GM21737 (cell line): ENCODE results near the gene LEUTX.
"Not testable (repeated sequence)": the region's sequence is repeated elsewhere in the genome, so short reads cannot be mapped to it uniquely, and the experiment has no call there.

Experiments used
- ATAC-seq: cut with Tn5 transposase; IDR thresholded peaks from one replicate; pipeline ENCODE4 v1.9.1; 2021; ENCODE audit warnings: mild to moderate bottlenecking, moderate library complexity; ENCODE audit not compliant: unreplicated experiment

Gene LEUTX, protein sequence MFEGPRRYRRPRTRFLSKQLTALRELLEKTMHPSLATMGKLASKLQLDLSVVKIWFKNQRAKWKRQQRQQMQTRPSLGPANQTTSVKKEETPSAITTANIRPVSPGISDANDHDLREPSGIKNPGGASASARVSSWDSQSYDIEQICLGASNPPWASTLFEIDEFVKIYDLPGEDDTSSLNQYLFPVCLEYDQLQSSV

DNA sequence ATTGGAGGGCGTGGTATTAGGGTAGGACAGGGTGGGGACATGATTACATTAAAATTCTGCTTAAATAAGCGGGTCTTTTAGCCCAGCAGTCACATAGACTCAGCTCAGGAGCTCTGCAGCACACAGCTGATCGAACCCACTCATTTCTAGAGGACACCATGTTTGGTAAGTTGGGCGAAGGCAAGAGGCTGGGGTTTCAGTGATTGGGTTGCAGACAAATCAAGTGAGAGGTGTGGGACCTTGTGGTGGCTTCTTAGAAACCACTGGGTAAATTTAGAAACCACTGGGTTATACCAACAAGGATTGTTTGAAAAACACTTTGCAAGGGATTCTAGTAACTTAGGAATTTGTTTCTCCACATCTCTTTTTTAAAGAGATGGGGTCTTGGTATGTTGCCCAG is at the start of gene LEUTX:
LEUTX (plus strand) TSS at position 92 of the 400 bp plus-strand sequence; CDS start at position 159, 67 bp downstream.
- ATAC-seq = no peak

- no peak for ATAC-seq
Observed at GRCh38 chr19:39729594-39729993, 49.1 kb upstream of the LEUTX start.

- ATAC-seq = no peak
Observed at GRCh38 chr19:39731685-39732084, 47.0 kb upstream of the LEUTX start.

DNA sequence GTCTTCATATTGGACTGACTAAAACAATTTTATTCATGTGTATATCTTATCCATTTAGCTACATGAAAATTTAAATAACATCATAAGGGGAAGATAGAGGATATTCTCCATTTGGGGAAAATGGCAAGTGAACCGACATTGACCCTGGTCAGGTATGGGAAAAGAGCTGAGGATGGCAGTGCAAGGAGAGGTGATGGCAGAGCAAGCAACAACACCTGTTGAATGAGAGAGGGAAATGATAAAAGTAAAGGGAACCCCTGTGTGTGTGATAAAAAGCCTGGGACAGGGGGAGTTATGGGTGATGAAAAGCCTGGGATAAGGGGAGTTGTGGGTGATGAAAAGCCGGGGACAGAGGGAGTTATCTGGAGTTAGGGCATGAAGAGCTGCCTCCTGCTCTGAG is 44.8 kb upstream of the LEUTX start:
- no peak for ATAC-seq

DNA sequence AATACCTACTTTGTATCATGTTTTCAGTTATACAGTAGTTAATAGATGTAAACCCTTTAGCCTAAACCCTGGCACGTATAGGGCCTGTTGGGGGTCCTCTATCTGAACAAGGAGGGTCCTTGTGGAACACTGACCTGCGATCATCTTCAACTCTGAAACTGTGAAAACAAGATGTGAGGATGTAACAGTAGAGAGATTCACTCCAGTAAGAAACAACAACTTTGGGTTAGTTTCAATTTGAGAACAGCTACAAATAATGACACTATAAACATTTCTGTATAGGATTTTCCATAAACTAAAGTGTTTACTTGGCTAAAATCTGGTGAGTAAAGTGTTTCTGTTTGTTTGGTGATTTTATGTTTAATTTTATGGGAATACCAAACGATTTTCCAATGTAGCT is 43.0 kb upstream of the LEUTX start:
- no peak for ATAC-seq

- no peak for ATAC-seq
Observed at GRCh38 chr19:39736088-39736487, 42.6 kb upstream of the LEUTX start.

- no peak for ATAC-seq
Observed at GRCh38 chr19:39737351-39737750, 41.3 kb upstream of the LEUTX start.

DNA sequence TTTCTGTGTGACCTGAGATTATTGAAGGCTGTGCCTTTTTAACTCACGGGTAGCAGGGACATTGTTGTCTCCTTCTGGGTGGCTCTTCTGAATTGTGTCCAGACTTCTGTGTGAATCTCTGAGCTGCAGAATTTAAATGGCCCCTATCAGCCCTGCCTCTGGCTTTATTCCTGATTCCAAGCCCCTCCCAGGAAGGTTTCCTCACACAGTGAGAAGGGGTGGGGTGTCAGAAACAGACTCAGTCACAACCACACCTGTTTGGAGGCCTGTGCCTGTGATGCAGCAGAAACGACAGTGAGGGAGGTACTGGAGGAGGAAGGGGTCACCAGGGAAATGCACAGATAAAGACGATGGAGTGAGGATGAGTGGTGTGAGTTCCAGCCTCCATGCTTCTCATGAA is 40.8 kb upstream of the LEUTX start, which contains the start of gene CLC:
CLC (minus strand) TSS at position 139 of the 400 bp plus-strand sequence; CDS start at position 62, 77 bp downstream.
- ATAC-seq = no peak

DNA sequence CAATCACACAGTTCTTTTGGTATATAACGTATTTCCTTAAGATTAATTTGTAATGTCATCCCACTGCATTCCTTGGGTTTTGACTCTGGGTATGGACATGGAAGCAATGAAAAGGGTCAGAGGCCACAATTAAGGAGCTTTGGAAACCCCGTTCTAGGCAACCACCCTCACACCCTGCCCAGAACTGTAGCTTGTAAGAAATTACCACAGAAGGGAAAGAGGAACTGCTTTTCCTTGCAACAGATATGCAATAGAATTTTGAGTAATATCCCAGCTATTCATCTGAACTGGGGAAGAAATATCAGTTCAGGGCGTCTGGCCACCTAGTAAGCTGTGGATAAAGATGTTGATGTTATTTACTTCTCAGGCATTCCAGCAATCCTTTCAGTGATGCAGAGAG is 39.8 kb upstream of the LEUTX start:
- no peak for ATAC-seq

DNA sequence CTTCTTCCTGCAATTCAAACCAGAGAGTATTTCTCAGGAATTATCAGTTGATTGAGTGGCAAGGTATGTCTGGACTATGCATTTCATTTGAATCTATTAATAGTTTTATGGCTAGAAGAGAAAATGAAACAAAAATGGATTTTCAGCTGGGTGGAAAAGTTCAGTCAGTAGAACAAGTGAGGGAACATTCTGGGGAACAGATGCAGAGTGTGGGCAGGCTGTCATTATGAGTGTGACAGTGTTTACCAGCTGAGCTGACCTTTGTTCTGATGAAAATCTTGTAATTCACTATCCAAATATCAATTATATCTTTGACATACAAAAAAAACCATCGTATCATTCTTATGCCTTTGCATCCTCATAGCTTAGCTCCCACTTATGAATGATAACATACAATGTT is 38.3 kb upstream of the LEUTX start:
- no peak for ATAC-seq

GRCh38 chr19:39745643-39746042 is 33.0 kb upstream of the LEUTX start:
- ATAC-seq = no peak

DNA sequence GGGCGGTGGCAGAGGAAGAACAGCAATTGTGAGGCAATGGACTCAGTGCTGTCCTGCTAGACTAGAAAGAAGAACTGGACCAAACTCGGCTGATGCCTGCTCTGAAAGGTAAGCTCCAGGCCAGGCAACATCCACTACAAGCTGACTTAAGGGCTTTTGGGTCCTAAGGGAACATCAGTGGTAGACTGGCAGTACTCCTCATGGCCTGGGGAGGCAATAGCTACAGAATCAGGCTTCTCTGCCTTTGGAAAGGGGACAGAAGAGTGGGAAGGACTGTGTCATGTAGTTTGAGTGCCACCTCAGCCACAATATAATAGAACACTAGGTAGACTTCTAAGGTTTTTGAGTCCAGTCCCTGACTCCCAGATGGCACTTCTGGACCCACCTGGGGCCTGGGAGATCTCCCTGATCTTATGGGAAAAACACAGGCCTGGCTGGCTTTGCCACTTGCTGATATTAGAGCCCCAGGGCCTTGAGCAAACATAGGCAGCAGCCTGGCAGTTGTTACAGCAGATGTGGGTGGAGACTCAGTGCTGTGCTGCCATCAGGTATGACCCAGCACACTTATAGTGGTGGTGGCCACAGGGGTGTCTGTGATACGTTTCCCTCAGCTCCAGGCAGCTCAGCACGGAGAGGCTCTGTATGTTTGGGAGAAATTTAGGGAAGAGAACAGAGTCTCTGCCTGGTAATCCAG is 31.7 kb upstream of the LEUTX start:
- ATAC-seq = no peak

DNA sequence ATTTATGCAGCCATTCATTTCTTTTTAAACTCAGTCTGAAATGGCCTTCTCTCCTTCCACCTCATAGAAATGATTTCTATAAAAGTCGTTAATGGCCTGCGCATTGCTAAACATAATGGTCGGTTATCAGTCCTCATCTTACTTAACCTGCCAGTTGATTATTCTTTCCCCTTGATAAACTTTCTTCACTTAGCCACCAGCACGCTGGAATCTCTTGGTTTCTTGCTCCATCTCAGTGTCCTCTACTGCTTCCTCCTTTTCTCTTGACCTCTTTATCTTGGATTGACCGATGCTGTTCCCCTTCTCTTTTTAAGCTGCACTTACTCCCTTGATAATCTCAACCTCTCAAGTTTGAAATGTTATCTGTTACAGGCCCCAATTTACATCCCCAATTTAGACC is 28.7 kb upstream of the LEUTX start:
- no peak for ATAC-seq

DNA sequence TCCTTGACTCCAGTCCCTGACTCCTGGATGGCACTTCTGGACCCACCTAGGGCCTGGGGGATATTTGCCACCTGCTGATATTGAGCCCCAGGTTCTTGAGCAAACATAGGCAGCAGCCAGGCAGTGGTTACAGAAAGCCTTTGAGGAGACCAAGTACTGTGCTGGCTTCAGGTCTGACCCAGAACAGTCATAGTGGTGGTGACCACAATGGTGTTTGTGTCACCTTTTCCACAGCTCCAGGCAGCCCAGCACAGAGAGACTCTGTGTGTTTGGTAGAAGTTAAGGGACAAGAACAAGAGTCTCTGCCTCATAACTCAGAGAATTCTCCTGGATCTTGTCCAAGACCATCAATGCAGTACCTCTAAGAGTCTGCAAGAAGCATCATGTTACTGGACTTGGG is 26.3 kb upstream of the LEUTX start:
- ATAC-seq = no peak

DNA sequence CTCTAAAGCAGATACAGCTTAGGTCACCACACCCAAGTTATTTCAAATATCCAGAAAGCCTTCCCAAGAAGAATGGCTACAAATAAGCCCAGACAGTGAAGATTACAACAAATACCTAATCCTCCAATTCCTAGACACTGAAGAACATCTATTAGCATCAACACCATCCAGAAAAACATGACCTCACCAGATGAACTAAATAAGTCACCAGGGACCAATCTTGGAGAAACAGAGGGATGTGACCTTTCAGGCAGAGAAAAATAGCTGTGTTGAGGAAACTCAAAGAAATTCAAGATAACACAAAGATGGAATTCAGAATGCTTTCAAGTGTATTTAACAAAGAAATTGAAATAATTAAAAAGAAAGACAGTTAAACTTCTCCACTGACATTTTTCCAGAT is 25.9 kb upstream of the LEUTX start:
- ATAC-seq = no peak

DNA sequence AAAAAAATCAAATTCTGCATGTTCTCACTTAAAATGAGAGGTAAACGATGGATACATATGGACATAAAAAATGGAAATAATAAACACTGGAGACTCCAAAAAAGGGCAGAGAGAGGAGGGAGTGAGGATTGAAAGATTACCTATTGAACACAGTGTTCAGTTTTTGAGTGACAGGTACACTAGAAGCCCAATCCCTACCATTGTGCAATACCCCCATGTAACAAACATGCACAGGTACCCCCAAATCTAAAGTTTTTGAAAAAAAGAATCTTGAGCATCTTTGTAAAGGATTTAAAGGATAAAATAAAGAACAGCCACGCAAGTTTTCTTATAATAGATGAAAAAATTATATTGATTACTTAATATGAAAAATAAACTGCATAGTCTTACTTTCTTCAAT is 24.1 kb upstream of the LEUTX start:
- ATAC-seq = no peak

- ATAC-seq = no peak
Observed at GRCh38 chr19:39754971-39755370, 23.7 kb upstream of the LEUTX start.

- ATAC-seq = no peak
Observed at GRCh38 chr19:39759457-39760184, 19.0 kb upstream of the LEUTX start.

- ATAC-seq = not testable (repeated sequence)
Observed at GRCh38 chr19:39761851-39762250, 16.8 kb upstream of the LEUTX start.

DNA sequence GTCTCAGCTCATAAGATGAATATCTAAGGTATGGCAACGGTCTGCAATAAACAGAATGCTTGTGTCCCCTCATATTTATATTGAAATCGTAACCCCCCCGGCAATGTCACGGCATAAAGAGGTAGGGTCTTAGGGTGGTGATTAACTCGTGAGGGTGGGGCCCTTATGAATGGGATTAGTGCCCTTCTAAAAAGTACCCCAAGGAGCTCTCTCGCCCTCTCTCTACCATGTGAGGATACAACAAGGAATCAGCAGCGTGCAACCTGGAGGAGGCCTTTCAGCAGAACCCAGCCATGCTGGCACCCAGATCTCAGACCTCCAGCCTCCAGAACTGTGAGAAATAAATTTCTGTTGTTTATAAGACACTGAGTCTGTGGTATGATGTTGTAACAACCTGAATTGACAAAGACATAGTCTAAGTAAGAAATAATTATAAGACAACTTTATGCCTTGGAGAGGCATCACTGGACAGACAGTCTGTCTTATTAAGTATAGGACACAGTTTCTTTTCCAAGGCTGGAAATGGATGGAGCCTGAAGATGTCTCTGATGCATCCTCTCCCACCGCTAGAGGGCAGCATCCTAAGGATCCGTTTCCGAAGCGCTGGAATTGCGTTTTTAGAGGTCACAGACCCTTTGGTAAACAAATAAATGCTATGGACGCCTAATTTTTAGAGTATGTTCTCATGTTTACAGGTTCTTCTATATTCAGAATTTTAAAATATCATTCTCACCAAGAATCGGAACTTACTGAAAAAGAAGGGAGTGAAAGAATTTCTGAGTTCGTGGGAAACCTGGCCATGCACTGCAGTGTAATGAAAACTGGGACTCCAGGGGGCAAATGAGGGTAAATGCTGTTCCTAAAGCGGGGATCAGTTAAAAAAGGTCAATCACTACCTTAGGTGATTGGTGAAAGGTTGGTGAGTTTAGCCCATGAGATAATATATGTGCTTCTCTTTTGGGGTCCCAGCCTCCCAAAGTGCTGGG is 13.3 kb upstream of the LEUTX start:
- no peak for ATAC-seq

- no peak for ATAC-seq
Observed at GRCh38 chr19:39768334-39768733, 10.3 kb upstream of the LEUTX start.
